Endothelial cell of umbilical vein (primary cell): ENCODE data around the gene U2AF2. TPM values are rescaled to one million over a fixed set of nuclear protein-coding genes. Genes with fewer than 3 reads are reported as not detected.

Experiments used
- BruUV-seq: library from RNA; stranded (reverse); fragments of 400-500 nt; replicated peaks from 2 replicates; lab custom pipeline; 2021; lab: Mats Ljungman, UMichigan
- CTCF ChIA-PET: fragments of 300-600, 350-600 bp; sonication (Branson Sonifier 250); formaldehyde crosslinking; loops from one replicate; lab custom pipeline; 2021; ENCODE audit warnings: antibody characterized with exemption, inconsistent platforms; lab: Charles Lee
- POLR2A ChIA-PET: fragments of 300-600, 350-600 bp; sonication (Branson Sonifier 250); formaldehyde crosslinking; loops from one replicate; lab custom pipeline; 2021; ENCODE audit warnings: antibody characterized with exemption, inconsistent platforms; lab: Charles Lee
- DNase-seq: peaks from one replicate; pipeline ENCODE4 v3.0.0-alpha.2; 2011; ENCODE audit warnings: low read depth, low spot score
- FAIRE-seq: peaks from 2 replicates; lab custom pipeline; 2011; peaks lifted over from hg19 to GRCh38; lab: Jason Lieb, UNC
- H2AFZ ChIP-seq: 2 replicates; pipeline ENCODE4 v1.6.0; 2012; ENCODE audit warnings: low read depth, low read length, control low read depth, inconsistent platforms
- H3K27ac ChIP-seq: 2 replicates; pipeline ENCODE4 v1.5.1; 2011; ENCODE audit warnings: low read depth, mild to moderate bottlenecking, control low read depth, low read length, moderate library complexity; ENCODE audit not compliant: insufficient read depth
- H3K27me3 ChIP-seq, 2 experiments: 2 replicates each; pipeline versions ENCODE4 v1.6.0 to v1.6.1; 2011; ENCODE audit warnings: low read length in 2 of 2, mixed read lengths in 1 of 2; ENCODE audit not compliant: control insufficient read depth in 2 of 2, insufficient read depth in 2 of 2
- H3K36me3 ChIP-seq, 2 experiments: 2 replicates in 1 of 2; 3 replicates in 1 of 2; pipeline ENCODE4 v1.5.1; 2011; ENCODE audit warnings: low read length in 2 of 2, mild to moderate bottlenecking in 1 of 2, moderate library complexity in 1 of 2; ENCODE audit not compliant: control insufficient read depth in 2 of 2, insufficient read depth in 2 of 2; ENCODE audit errors: extremely low read depth in 1 of 2
- H3K4me1 ChIP-seq: 3 replicates; pipeline ENCODE4 v1.5.1; 2011; ENCODE audit warnings: mild to moderate bottlenecking, low read length; ENCODE audit not compliant: control insufficient read depth, insufficient read depth; ENCODE audit errors: extremely low read depth
- H3K4me2 ChIP-seq: 2 replicates; pipeline ENCODE4 v1.6.1; 2011; ENCODE audit warnings: low read length, control low read depth, mixed read lengths; ENCODE audit not compliant: insufficient read depth
- H3K4me3 ChIP-seq, 3 experiments: fragments of 200-600 bp in 1 of 3; sonication (generic), shearing (Covaris generic) in 1 of 3; replicated peaks in 1 of 3; 2 replicates each; pipeline ENCODE4 v1.5.1; 2011 to 2016; ENCODE audit warnings: control low read depth in 3 of 3, low read length in 3 of 3, mild to moderate bottlenecking in 2 of 3, inconsistent platforms in 1 of 3, low read depth in 1 of 3, moderate library complexity in 1 of 3; ENCODE audit not compliant: insufficient read depth in 1 of 3
- H3K79me2 ChIP-seq: 2 replicates; pipeline ENCODE4 v1.6.0; 2012; ENCODE audit warnings: low read length, inconsistent platforms; ENCODE audit not compliant: control insufficient read depth, insufficient read depth
- H3K9ac ChIP-seq: replicated peaks from 2 replicates; pipeline ENCODE3; 2011; ENCODE audit warnings: low read length, control low read depth; ENCODE audit not compliant: insufficient read depth; ENCODE audit errors: extremely low read depth
- H3K9me1 ChIP-seq: replicated peaks from 3 replicates; pipeline ENCODE4 v1.6.0; 2011; ENCODE audit warnings: mild to moderate bottlenecking, low read length; ENCODE audit not compliant: control insufficient read depth, insufficient read depth; ENCODE audit errors: extremely low read depth
- H3K9me3 ChIP-seq: replicated peaks from 2 replicates; pipeline ENCODE4 v1.5.1; 2012; ENCODE audit warnings: low read length, inconsistent platforms; ENCODE audit not compliant: control insufficient read depth, insufficient read depth
- H4K20me1 ChIP-seq: replicated peaks from 2 replicates; pipeline ENCODE3; 2011; ENCODE audit warnings: mild to moderate bottlenecking, low read length; ENCODE audit not compliant: control insufficient read depth, insufficient read depth; ENCODE audit errors: extremely low read depth
- CTCF ChIP-seq, 2 donors: IDR thresholded peaks; 1 replicate in 1 of 2; 2 replicates in 1 of 2; pipeline ENCODE4 v1.5.1; 2011; ENCODE audit warnings: low read length in 2 of 2, mild to moderate bottlenecking in 2 of 2, moderate library complexity in 2 of 2, control low read depth in 1 of 2, inconsistent platforms in 1 of 2, low read depth in 1 of 2; ENCODE audit not compliant: insufficient read depth in 1 of 2; ENCODE audit errors: extremely low read depth in 1 of 2
- EZH2 ChIP-seq: IDR thresholded peaks from 2 replicates; pipeline ENCODE4 v1.6.1; 2012; ENCODE audit warnings: borderline replicate concordance, low read depth, mild to moderate bottlenecking, moderate library complexity, low read length, inconsistent platforms; ENCODE audit not compliant: severe bottlenecking
- FOS ChIP-seq: IDR thresholded peaks from 2 replicates; pipeline ENCODE4 v1.6.1; 2011; ENCODE audit warnings: mild to moderate bottlenecking, low read length, moderate library complexity, borderline replicate concordance; ENCODE audit not compliant: insufficient read depth
- GATA2 ChIP-seq: IDR thresholded peaks from 2 replicates; pipeline ENCODE4 v1.7.0; 2011; ENCODE audit warnings: low read depth, mild to moderate bottlenecking, moderate library complexity, mixed read lengths, low read length; ENCODE audit not compliant: insufficient read length, insufficient read depth
- JUN ChIP-seq: IDR thresholded peaks from 2 replicates; pipeline ENCODE4 v1.6.1; 2011; ENCODE audit warnings: borderline replicate concordance, low read depth; ENCODE audit not compliant: insufficient read length, insufficient read depth
- MYC ChIP-seq: IDR thresholded peaks from one replicate; pipeline ENCODE4 v1.6.1; 2011; ENCODE audit warnings: mild to moderate bottlenecking, low read depth, low read length
- POLR2A ChIP-seq: IDR thresholded peaks from 2 replicates; pipeline ENCODE4 v1.6.1; 2012; ENCODE audit warnings: low read depth, mild to moderate bottlenecking, control low read depth, low read length
- POLR2AphosphoS5 ChIP-seq: IDR thresholded peaks from 2 replicates; pipeline ENCODE4 v1.6.1; 2012; ENCODE audit warnings: low read depth, mild to moderate bottlenecking, control low read depth, low read length, moderate library complexity; ENCODE audit not compliant: insufficient read depth
- dilution Hi-C: fragments of 300-500 bp; cut with MboI; formaldehyde crosslinking; loops from one replicate; pipeline ENCODE4 v1.15.0; 2019; ENCODE audit warnings: low sequenced_read_pairs; ENCODE audit not compliant: extremely low pct_ligation_motif_present
- intact Hi-C: fragments of 100-400 bp; cut with micrococcal nuclease; formaldehyde crosslinking; loops from one replicate; pipeline ENCODE4 v1.10.0; 2022
- polyA plus RNA-seq, 4 experiments: library from polyadenylated mRNA; depleted of rRNA in 3 of 4; stranded (reverse) in 3 of 4; unstranded in 1 of 4; fragments of >200 nt; gene quantifications; 2 replicates each; pipeline versions ENCODE4 v1.2.1 to v1.2.3, GENCODE V29; 2011 to 2012; ENCODE audit warnings: missing spikeins in 1 of 4
- total RNA-seq: library from RNA; stranded (reverse); gene quantifications from 2 replicates; pipeline ENCODE4 v1.2.3, GENCODE V29; 2021
- TF ChIP-seq, protein P1 (sequence below): IDR thresholded peaks from 2 replicates; pipeline ENCODE4 v1.6.1; 2011; ENCODE audit not compliant: insufficient read depth, insufficient read length

Gene U2AF2
- total and polyA plus RNA-seq, 2 donors (not counting 3 experiments of a cell fraction or from before 2014, with no cell fraction given) = 183 to 259 TPM

DNA sequence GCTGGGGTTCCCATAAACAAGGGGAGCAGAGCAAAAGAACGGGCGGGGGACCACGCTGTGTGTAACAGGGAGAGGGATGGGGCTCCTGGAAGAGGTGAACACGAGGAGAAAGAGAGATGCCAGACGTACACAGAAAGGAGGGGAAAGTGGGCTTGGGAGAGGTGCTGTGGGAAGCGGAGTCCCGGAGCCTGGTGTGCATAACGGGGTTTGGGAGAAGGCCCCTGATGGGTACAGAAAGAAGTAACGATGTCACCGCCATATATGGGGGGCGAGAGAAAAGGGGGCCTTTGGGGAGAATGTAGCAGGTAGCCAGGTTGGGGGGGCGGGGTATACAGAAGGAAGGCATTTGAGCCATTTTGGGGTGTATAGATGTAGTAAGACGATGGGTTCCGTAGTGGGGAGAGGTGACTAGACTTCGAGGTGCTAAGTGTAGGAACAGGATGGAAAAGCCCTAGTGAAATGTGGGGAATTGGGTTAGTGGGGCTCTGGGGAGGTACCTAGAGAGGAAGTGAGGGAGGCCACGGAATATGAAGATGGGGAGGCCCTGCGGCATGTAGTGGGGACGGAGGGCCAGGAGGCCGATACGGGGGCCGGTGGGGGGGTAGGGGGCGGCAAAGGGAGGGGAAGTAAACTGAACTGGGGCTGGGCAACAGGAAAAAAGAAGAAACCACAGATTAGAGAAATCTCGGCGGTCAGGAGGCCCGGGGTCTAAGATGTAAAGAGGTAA, 13.2 kb upstream of the U2AF2 start:
- FAIRE-seq (no peak), DNase-seq (no peak)
- Histone ChIP-seq H3K9ac (peak overlapping the region; percentile 41), H3K4me1 (peaks cover 23% of the 10 kb centered on the region), H3K27me3 (no peaks in the 10 kb centered on the region), H3K4me2 (peak overlapping the region; percentile 53), H3K79me2 (peaks cover 27% of the 10 kb centered on the region), H3K9me1 (no peaks in the 10 kb centered on the region), H3K27ac (peak overlapping the region; percentile 6), H3K9me3 (no peaks in the 10 kb centered on the region), H3K36me3 (peaks cover 3 to 10% of the 10 kb centered on the region in 2 experiments), H4K20me1 (no peaks in the 10 kb centered on the region), H3K4me3 (peak overlapping the region; percentile 59 to 75 (median 60)), H2AFZ (no peak overlapping the region)
- TF ChIP-seq, protein P1, sequence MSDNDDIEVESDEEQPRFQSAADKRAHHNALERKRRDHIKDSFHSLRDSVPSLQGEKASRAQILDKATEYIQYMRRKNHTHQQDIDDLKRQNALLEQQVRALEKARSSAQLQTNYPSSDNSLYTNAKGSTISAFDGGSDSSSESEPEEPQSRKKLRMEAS = no peak
- TF ChIP-seq FOS (no peak), POLR2A (no peak), CTCF (IDR thresholded peaks at IDR 0.05; ENCODE audit: extremely low read depth in 1 of 2, insufficient read depth in 1 of 2, low read depth in 1 of 2, low read length in 2 of 2) (no peak), MYC (no peak), GATA2 (no peak), POLR2AphosphoS5 (no peak), EZH2 (no peak), JUN (no peak)
- CTCF ChIA-PET = interaction anchor here (0.7 to 2.0 kb wide), 4 partner anchors 9 to 13 kb away, joined by 3 to 14 read pairs (median 6); no protein-coding TSS in a partner anchor
- BruUV-seq = no TSS peak
- dilution Hi-C loops (no loop called here), intact Hi-C loops (loop anchor here (5.0 kb wide), 1 partner anchor 554 kb away; no protein-coding TSS in a partner anchor)
- POLR2A ChIA-PET = interaction anchor here (0.7 to 1.3 kb wide), 3 partner anchors 8 to 15 kb away, joined by 3 to 4 read pairs (median 4); partner anchors contain the start of gene U2AF2
